HUES64 (cell line): ENCODE results near the gene COL1A2.

ENCODE experiments used
- H3K27ac ChIP-seq: 2 replicates; pipeline ENCODE4 v1.7.0; 2013; ENCODE audit warnings: low read depth, low read length, inconsistent platforms
- H3K27me3 ChIP-seq: 2 replicates; pipeline ENCODE4 v1.6.1; 2013; ENCODE audit warnings: mild to moderate bottlenecking, low read length; ENCODE audit not compliant: insufficient read depth
- H3K36me3 ChIP-seq: 2 replicates; pipeline ENCODE4 v1.6.1; 2013; ENCODE audit warnings: mild to moderate bottlenecking, low read length; ENCODE audit not compliant: insufficient read depth
- H3K4me1 ChIP-seq: 2 replicates; pipeline ENCODE4 v1.6.1; 2013; ENCODE audit warnings: mild to moderate bottlenecking, low read length, moderate library complexity; ENCODE audit not compliant: insufficient read depth
- H3K4me3 ChIP-seq: 2 replicates; pipeline ENCODE4 v1.5.1; 2013; ENCODE audit warnings: mild to moderate bottlenecking, low read length, moderate library complexity
- H3K9ac ChIP-seq: 2 replicates; pipeline ENCODE4 v1.6.1; 2013; ENCODE audit warnings: mild to moderate bottlenecking, low read depth, low read length
- H3K9me3 ChIP-seq: 2 replicates; pipeline ENCODE4 v1.6.1; 2013; ENCODE audit warnings: low read depth, low read length; ENCODE audit not compliant: insufficient read depth
- WGBS: fragments of 150-250, 120-280 bp; methylation state at CpG from one replicate; pipeline ENCODE4 v1.1.7; 2013; ENCODE audit warnings: missing lambda C conversion rate; 5-methylcytosine and 5-hydroxymethylcytosine counted together

The COL1A2 gene

DNA sequence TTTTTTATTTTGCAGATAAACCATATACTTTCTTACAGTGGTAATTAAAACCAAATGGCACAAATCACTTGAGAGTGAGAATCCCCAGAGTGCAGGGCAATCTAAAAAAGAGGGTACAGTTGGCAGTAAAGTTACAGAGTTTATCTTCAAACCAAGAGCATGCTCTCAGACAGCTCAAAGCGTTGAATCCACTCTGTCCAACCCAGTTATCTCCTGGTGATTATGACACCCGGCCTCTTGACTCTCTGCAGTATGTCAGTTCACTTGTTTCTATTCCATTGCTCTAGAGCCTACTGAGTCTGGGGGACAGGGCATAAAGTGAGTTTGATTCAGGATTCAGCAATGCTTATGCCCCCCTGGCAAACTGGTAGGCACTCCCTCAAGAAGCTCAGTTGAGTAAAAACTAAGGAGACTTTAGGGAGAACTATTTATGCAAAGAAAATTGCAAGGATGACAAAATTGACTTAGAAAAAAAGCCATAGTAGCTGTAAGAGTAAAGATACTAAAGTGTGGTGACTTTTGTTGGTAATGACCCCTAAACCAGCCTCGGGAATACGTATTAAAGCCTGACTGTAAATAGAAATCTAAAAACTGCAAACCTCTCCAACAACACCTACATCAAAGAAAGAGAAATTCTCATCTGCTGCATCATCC is 55.5 kb downstream of the COL1A2 start:
- H3K36me3 ChIP-seq, result no peaks in the 10 kb centered on the region
- WGBS, result 90% methylated on average over 4 of the region's 4 CpGs
- no peak overlapping the region for H3K4me3 ChIP-seq
- no peaks in the 10 kb centered on the region for H3K27me3 ChIP-seq
- no peaks in the 10 kb centered on the region for H3K9me3 ChIP-seq
- no peak overlapping the region for H3K27ac ChIP-seq
- no peaks in the 10 kb centered on the region; the same call in 1 of the 2 replicates for H3K4me1 ChIP-seq
- no peak overlapping the region for H3K9ac ChIP-seq

DNA sequence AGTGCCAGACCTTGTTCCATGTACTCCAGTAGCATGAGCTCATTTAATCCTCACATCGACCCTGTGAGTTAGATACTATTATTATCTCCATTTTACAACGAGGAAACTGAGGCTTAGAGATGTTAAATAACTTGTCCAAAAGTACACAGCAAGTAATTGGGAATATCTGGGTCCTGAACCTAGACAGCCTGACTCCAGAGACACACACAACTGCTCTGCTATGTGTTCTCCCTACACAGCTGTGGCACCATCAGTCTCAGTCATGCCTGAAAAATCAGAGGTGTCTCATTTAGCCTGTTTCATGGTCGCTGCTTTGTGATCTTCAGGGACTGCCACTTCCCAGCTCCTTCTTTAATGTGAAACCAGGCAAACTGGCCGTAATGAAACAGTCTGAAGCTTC is 56.5 kb downstream of the COL1A2 start:
- H3K27ac ChIP-seq, result no peak overlapping the region
- 93% methylated on average over 3 of the region's 4 CpGs for WGBS

DNA sequence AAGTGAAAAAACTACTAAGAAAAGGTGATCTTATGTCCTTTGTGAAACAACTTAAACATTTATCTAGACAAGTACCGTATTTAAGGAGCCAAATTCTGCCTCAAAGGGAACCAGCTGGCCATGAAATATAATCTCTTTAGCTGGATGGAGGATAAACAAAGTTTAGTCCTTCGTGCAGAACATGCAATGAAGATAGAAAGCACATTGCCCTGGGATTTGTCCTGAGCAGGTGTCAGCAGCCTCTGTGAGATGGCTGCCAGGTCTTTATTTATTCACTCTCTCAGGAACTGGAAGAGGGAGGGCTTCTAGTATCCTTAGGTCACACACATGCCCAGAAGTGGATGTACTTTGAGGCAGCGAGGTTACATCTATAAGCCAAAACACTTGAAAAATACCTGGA is 57.5 kb downstream of the COL1A2 start:
- Histone ChIP-seq H3K27ac (no peak overlapping the region), H3K4me1 (no peaks in the 10 kb centered on the region; the same call in 1 of the 2 replicates), H3K9ac (no peak overlapping the region), H3K27me3 (no peaks in the 10 kb centered on the region), H3K36me3 (no peaks in the 10 kb centered on the region), H3K4me3 (no peak overlapping the region), H3K9me3 (no peaks in the 10 kb centered on the region)
- WGBS, result 84% methylated on average over 3 of the region's 3 CpGs

More for the DNA sequence above, 56.5 kb downstream of the COL1A2 start:
- no peak overlapping the region for H3K4me3 ChIP-seq
- H3K9ac ChIP-seq, result no peak overlapping the region
- H3K36me3 ChIP-seq, result no peaks in the 10 kb centered on the region
- no peaks in the 10 kb centered on the region; the same call in 1 of the 2 replicates for H3K4me1 ChIP-seq
- H3K27me3 ChIP-seq, result no peaks in the 10 kb centered on the region
- no peaks in the 10 kb centered on the region for H3K9me3 ChIP-seq

DNA sequence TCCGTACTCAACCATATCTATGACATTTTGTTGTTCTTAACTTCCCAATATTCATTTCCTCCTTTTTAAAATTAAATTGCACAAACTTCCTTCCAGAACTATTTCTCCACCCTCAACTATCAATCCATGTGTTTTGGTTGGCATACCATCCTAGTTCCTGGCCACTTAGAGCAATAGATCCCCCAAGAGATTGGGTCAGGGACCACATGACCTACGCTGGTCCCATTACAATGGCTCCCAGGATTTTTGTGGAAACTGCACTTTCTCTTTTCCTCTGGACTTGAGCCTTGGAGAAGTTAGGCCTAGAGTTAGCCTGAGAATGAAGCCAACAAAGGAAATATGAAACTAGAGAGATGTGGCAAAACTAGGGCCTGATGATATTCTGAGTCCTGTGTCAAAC is 59.2 kb downstream of the COL1A2 start:
- 92% methylated on average over 2 of the region's 2 CpGs for WGBS
- Histone ChIP-seq H3K36me3 (no peaks in the 10 kb centered on the region), H3K4me1 (no peaks in the 10 kb centered on the region; the same call in 1 of the 2 replicates), H3K9ac (no peak overlapping the region), H3K27ac (no peak overlapping the region), H3K27me3 (no peaks in the 10 kb centered on the region), H3K4me3 (no peak overlapping the region), H3K9me3 (no peaks in the 10 kb centered on the region)

DNA sequence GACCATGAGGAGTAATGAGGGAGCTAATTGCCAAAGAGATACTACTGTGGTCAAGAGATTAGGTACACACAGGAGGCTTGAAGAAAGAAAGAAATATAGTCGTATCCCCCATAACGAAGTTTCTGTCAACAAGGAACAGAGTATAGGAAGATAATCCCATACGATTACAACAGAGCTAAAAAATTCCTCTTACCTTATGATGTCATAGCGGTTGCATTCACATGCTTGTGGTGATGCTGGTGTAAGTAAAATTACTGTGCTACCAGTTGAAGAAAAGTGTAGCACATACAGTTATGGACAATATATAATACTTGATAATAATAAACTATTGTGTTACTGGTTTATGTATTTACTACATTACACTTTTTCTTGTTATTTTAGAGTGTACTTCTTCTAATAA is 63.3 kb downstream of the COL1A2 start:
- Histone ChIP-seq H3K9ac (no peak overlapping the region), H3K27ac (no peak overlapping the region), H3K9me3 (no peaks in the 10 kb centered on the region), H3K27me3 (no peaks in the 10 kb centered on the region), H3K36me3 (no peaks in the 10 kb centered on the region), H3K4me3 (no peak overlapping the region), H3K4me1 (no peaks in the 10 kb centered on the region)
- 100% methylated on average over 1 of the region's 4 CpGs for WGBS

DNA sequence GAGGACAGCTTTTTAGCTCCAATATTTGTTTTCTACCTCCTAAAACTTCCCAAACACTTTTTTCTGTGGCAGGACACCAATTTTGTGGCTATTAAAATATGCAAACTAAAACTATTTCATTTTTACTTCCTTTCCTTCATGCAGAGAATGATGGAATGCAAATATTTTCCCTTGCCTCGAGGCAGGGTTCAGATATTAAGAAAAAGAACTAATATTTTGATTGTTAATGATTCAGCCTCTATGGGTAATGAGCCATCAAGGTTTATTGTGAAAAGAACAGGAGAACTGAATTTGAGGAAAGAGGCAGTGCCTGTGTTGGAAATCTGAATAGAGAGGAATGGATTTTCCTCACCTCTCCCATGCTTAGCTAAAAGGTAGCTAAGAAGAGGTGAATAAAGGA is 71.8 kb downstream of the COL1A2 start:
- WGBS, result 88% methylated on average over 1 of the region's 1 CpG

DNA sequence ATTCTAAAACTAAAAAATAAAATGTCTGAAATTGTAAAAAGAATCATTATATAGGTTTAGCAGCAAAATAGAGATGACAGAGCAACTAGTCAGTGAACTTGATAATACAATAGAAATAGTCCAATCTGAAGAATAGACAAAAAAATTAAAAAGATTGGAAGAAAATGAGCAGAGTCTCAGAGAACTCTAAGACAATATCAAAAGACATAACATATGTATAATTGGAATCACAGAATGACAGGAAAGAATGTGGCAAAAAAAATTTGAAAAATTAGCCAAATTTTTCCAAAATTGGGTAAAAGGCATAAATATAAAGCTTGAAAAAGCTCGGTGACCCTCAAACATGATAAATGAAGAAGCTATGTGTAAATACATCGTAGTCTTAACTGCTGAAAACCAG is 76.9 kb downstream of the COL1A2 start:
- Histone ChIP-seq H3K9me3 (peaks cover 5% of the 10 kb centered on the region; the same call in 1 of the 2 replicates), H3K4me3 (no peak overlapping the region), H3K4me1 (no peaks in the 10 kb centered on the region), H3K9ac (no peak overlapping the region), H3K27me3 (no peaks in the 10 kb centered on the region), H3K36me3 (no peaks in the 10 kb centered on the region), H3K27ac (no peak overlapping the region)
- 95% methylated on average over 2 of the region's 2 CpGs for WGBS

More for the DNA sequence above, 71.8 kb downstream of the COL1A2 start:
- Histone ChIP-seq H3K9ac (no peak overlapping the region), H3K27ac (no peak overlapping the region), H3K4me3 (no peak overlapping the region), H3K4me1 (no peaks in the 10 kb centered on the region), H3K36me3 (no peaks in the 10 kb centered on the region), H3K27me3 (no peaks in the 10 kb centered on the region), H3K9me3 (no peaks in the 10 kb centered on the region)

DNA sequence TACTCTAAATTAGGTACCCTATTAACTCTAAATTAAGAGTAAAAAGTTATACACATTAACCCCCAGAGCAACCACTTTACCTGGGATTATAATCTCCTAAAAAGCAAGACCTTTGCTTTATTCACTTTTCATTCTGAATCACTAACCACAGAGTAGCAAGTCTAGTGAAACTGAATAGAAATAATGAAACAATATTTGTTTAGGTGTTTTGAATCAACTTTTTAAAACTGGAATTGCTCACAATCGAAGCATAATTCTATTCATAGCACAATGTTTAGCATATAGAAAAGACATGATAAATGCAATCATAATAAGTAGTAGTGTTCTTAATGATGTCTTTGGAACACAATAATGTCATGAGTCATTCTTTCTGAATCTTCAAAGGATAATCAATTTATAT is 77.9 kb downstream of the COL1A2 start:
- Histone ChIP-seq H3K4me3 (no peak overlapping the region), H3K36me3 (no peaks in the 10 kb centered on the region), H3K4me1 (no peaks in the 10 kb centered on the region), H3K9me3 (peaks cover 5% of the 10 kb centered on the region; the same call in 1 of the 2 replicates), H3K27ac (no peak overlapping the region), H3K9ac (no peak overlapping the region), H3K27me3 (no peaks in the 10 kb centered on the region)
- no CpG with 5 or more reads among the region's 1 CpG for whole genome bisulfite sequencing

DNA sequence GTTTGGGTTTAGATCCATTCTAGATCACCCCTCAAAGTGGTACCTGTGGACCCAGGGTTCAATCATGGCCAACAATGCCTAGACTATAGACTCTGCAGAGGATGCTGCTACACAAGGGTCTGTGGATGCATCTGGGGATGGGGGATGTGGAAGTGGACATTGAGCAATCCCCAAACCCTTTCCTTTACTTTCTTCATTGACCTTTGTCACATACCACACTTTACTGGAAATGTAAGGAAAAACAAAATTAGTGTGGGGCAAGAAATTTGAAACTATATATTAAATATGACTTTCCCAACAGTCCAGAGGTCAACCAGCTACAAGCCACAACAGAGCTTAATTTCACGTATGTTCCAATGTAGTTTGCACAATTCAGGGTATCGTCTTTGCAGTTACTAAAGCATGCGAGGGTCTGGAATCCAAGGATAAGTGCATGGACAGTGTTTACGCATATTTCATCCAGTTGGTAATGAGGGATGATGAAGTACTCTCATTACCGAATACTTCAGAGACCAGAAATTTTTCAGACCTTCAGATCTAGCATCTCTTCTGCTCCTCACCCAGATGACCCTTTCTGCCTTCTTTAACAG is 81.7 kb downstream of the COL1A2 start:
- 97% methylated on average over 5 of the region's 5 CpGs for WGBS
- H3K9ac ChIP-seq, result no peak overlapping the region

DNA sequence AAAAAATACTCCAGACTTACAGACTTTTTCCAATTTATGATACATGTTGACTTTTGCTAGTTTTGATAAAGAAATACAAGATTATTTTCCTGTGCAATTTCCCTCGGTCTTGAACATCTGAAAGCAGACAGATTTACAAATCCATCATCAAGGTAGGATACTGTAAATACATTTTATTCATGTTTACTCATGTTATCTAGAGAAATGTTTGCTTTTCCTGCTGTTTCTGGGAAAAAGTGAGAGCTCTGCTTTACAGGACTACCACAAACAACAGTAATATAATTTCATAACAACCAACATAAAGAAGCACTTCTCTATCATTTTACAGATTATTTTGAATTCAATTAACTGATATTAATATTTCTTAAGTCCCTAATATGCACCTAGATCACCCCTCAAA is 83.2 kb downstream of the COL1A2 start:
- Histone ChIP-seq H3K36me3 (no peaks in the 10 kb centered on the region), H3K27ac (no peak overlapping the region), H3K9me3 (no peaks in the 10 kb centered on the region), H3K27me3 (no peaks in the 10 kb centered on the region), H3K9ac (no peak overlapping the region), H3K4me3 (no peak overlapping the region), H3K4me1 (no peaks in the 10 kb centered on the region)
- WGBS, result no CpG with 5 or more reads among the region's 1 CpG

More for the DNA sequence above, 81.7 kb downstream of the COL1A2 start:
- Histone ChIP-seq H3K27me3 (no peaks in the 10 kb centered on the region), H3K4me1 (no peaks in the 10 kb centered on the region), H3K27ac (no peak overlapping the region), H3K9me3 (peaks cover 5% of the 10 kb centered on the region; the same call in 1 of the 2 replicates), H3K36me3 (no peaks in the 10 kb centered on the region), H3K4me3 (no peak overlapping the region)

DNA sequence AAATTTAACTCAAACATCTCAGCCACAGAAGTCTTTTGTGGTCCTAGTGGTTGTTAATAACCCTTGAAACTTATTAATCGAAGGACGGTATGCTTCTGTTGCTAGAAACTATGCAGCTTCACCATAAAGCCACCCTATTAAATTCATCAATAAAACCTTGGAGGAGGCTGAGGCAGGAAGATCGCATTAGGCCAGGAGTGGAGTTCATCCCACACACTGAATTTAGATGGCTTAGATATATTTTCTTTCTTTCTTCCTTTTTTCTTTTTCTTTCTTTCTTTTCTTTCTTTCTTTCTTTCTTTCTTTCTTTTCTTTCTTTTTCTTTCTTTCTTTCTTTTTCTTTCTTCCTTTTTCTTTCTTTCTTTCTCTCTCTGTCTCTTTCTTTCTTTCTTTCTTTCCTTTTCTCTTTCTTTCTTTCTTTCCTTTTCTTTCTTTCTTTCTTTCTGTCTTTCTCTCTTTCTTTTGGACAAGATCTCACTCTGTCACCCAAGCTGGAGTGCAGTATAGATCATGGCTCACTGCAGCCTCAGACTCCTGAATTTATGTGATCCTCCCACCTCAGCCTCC is 84.0 kb downstream of the COL1A2 start:
- Histone ChIP-seq H3K27me3 (no peaks in the 10 kb centered on the region), H3K36me3 (no peaks in the 10 kb centered on the region), H3K27ac (no peak overlapping the region), H3K9me3 (no peaks in the 10 kb centered on the region), H3K4me3 (no peak overlapping the region), H3K4me1 (no peaks in the 10 kb centered on the region), H3K9ac (no peak overlapping the region)
- 94% methylated on average over 3 of the region's 3 CpGs for WGBS
